Stimulated activated CD4-positive, alpha-beta T cell treated with anti-CD3 and anti-CD28 coated beads, TNF-alpha, amount 100 ng/mL, for 48 hours (primary cell): ENCODE measurements around the gene GPR26.
"Not testable (repeated sequence)": the region's sequence is repeated elsewhere in the genome, so short reads cannot be mapped to it uniquely, and the experiment has no call there.

ENCODE experiments used
- DNase-seq, 3 donors: peaks; one replicate each; pipeline ENCODE4 v3.0.0-alpha.2; 2020; ENCODE audit warnings: low read depth in 3 of 3

Gene GPR26

DNA sequence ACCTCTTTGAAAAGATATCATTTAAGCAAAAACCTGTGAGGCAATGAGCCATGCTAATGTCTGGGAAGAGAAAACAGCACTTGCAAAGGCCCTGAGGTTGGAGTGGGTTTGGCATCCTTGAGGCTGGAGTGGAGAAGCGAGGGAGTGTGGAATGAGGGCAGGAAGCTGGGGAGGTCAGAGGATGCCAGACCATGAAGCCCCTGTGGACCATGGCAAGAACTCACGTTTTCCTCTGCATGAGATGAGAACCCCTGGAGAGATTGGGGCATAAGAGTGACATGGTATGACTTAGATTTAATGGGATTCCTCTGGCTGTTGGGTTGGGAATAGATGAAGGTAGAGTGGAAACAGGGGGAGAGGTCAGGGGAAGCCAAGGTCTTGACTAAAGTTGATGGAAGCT is 49.4 kb downstream of the GPR26 start:
- no peak for DNase-seq

- no peak for DNase-seq
Measured at GRCh38 chr10:123717336-123717735, 51.2 kb downstream of the GPR26 start.

GRCh38 chr10:123718544-123719060 is 52.4 kb downstream of the GPR26 start:
- DNase-seq: no peak

GRCh38 chr10:123720536-123720935 is 54.4 kb downstream of the GPR26 start:
- no peak for DNase-seq

- DNase-seq: no peak
Measured at GRCh38 chr10:123721441-123722049, 55.4 kb downstream of the GPR26 start.

GRCh38 chr10:123722351-123722750 is 56.2 kb downstream of the GPR26 start:
- DNase-seq: no peak

GRCh38 chr10:123724747-123725146 is 58.6 kb downstream of the GPR26 start:
- DNase-seq: no peak

- no peak for DNase-seq
Measured at GRCh38 chr10:123726381-123726780, 60.2 kb downstream of the GPR26 start.

DNA sequence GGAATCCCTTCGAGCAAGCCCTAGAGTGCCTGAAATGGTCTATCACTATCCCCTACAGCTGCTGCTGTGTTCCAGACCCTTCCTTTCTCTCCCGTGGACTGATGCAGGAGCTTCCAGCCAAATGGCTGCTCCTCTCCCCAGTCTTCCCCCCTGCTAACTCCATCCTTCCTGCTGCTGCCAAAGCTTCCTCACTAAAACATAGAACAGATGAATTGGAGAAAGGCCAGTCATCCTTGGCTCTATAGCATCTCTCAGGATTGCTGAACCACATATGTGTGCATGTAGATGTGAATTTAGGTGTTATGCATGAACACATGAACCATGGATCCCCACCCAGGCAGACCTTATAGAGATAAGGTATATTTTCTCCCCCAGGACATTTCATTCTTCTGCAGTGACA is 60.7 kb downstream of the GPR26 start:
- no peak for DNase-seq

GRCh38 chr10:123729523-123729922 is 63.4 kb downstream of the GPR26 start:
- no peak for DNase-seq

- not testable (repeated sequence) for DNase-seq
Measured at GRCh38 chr10:123736917-123737316, 70.8 kb downstream of the GPR26 start.

DNA sequence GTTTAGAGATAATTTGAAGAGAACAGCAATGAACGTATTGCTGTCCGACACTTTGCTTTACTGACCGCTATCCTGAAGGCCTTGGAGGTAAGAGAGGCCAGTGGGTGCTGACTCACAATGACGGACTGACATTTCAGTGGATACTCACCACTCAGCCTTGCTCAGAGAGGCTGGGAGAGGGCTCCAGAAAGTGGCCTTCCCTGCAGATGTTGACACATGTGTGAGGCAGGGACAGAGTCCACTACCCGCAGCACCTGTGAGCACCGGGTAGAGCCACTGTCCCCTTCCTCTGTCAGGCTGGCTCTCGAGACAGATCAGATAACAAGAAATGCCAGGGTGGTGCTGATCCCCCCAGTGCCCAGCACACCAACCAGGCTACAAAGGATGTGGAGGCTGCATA is 75.0 kb downstream of the GPR26 start:
- DNase-seq: no peak

GRCh38 chr10:123741711-123742110 is 75.6 kb downstream of the GPR26 start:
- DNase-seq: no peak

- no peak for DNase-seq
Measured at GRCh38 chr10:123742751-123743440, 76.7 kb downstream of the GPR26 start.

DNA sequence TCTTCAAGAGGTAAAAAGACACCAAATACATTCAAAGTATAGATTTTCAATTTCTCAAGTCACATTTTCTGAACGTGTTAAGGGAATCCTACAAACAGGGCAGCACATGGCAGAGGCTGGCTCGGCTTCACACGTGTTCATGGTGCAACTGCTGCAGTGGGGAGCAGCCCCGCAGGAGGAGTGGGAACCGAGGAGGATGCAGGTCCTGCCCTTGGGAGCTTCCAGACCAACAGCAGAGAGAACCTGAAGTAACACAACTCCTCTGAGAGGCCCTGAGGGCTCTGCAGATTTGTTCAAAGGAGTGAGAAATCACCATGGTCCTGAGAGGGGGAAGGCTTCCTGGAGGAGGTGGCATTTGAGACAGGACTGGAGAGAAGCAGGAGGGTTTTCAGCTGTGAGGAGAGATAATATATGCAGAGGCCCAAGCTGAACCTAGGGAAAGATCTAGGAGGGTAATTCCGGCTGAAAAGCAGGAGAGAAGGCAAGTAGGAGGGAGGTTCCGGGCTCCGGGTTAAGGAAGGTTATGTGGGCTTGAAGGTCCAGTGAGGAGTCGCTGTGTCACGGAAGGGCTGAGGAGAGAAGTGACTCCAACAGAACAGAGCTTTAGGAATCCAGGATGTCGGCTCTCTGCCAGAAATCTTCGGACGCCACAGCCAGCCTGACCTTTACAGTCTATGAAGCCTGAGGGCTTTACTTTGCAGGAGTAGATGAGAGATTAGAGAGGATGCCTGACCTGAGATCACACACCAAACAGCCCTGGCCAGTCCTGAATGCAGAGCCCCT is 77.5 kb downstream of the GPR26 start:
- no peak for DNase-seq

GRCh38 chr10:123744224-123744536 is 78.0 kb downstream of the GPR26 start:
- no peak for DNase-seq
